Hematopoietic multipotent progenitor cell treated with erythropoietin and hydrocortisone succinate and interleukin-3 and kit ligand, for 8 days (in vitro differentiated cells): ENCODE measurements around the gene CXorf51A.
A peak's percentile ranks its signal among the peaks of the same experiment; 100 is the strongest.
"Not testable (repeated sequence)": the region's sequence is repeated elsewhere in the genome, so short reads cannot be mapped to it uniquely, and the experiment has no call there.

Experiments used
- DNase-seq: peaks from one replicate; pipeline ENCODE4 v3.0.0-alpha.2; 2015

CXorf51A gene

DNA sequence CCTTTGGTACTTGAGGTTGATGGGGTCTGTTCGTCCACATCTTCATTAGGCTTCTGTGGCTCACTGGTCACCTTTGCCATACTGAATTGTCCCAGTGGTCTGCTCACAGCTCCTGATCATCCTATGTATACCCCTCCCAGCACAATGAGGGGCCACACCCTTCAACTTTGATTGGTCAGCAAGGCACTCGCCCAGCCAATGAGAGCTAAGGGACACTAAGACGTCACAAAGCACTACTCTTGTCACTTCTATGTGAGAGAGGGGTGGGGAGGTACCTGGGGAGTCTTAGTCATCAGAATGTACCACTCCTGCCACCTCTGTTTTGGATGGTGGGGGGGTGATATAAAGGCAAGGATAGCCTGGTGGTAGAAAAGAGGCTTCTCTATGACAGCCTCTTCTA lies at the start of gene CXorf51A:
Gene CXorf51A (minus strand): TSS at position 101 of the 400 bp plus-strand sequence. CDS start 21 bp downstream, at position 80.
- not testable (repeated sequence) for DNase-seq

DNA sequence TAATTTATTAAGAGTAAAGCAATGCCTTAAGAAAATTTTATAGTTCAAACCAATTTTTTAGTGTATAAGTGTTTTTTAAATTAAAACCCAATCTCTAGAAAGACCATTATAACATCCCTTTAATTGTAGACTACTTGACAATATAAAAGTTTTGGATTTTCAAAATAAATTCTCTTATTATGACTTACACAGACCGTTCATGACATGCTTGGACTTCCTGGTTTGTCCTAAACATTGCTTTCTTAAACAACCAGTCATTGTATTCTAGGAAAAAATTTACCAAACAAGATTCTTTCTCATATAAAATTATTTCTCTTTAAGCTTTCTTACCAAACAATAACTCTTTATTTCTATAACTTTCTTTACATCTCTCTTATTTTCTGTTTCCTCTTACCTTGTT lies 49.0 kb upstream of the CXorf51A start:
- peak; percentile 1 for DNase-seq

DNA sequence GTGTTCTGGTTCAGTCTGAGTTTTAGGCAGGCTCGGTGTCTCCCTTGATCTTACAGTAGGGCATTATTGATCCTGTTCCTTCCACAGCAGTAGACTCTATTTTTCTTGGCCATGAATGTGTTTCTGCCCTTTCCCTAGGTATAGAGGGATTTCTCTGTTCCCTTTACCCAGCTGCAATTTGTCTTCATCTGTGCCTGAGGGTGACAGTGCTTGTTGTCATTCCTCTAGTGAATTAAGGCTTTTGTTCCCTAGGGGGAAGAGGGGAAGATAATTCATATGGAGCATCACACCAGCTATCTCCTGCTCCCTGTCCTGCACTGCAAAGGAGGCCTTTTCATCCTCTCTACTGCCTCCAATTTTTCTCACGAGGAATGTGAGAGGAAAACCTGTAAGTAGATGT lies 39.7 kb upstream of the CXorf51A start:
- DNase-seq, result no peak

DNA sequence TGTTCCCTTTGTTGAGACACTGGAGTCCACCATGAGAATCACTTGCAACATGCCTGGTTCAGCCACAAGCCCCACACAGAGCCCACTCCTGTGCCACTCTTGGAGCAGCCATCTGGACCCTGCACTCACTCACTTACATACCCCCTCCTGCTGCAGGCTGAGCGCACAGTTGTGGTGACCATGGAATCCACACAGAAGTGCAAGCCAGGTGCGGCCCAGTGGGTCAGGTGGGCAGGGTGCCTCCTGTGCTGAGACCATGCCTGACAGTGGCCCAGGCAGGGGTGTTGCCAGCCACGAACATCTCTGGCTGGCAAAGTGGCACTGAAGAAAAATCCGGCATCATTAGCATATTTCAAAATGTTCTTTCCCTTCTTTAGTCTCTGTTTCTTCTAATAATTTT lies 17.4 kb upstream of the CXorf51A start:
- DNase-seq, result no peak

DNA sequence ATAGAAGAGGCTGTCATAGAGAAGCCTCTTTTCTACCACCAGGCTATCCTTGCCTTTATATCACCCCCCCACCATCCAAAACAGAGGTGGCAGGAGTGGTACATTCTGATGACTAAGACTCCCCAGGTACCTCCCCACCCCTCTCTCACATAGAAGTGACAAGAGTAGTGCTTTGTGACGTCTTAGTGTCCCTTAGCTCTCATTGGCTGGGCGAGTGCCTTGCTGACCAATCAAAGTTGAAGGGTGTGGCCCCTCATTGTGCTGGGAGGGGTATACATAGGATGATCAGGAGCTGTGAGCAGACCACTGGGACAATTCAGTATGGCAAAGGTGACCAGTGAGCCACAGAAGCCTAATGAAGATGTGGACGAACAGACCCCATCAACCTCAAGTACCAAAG lies 5.1 kb downstream of the CXorf51A start, which contains the start of gene CXorf51B:
Gene CXorf51B (plus strand): TSS at position 301 of the 400 bp plus-strand sequence. CDS start 21 bp downstream, at position 322.
- DNase-seq, result not testable (repeated sequence)
